Measurements from ENCODE around the gene TNFAIP2.

The TNFAIP2 gene

GRCh38 chr14:103122947-103123633 lies at the start of gene TNFAIP2:
TNFAIP2 (plus strand) TSS chr14:103123461; CDS start chr14:103126458, 2,997 bp downstream.
- no peak for DNase-seq

- DNase-seq, result no peak
These were observed 49.2 kb upstream of the TNFAIP2 start for GRCh38 chr14:103073876-103074728.

- DNase-seq, result no peak
These were observed 48.4 kb upstream of the TNFAIP2 start for GRCh38 chr14:103074729-103075367.

- DNase-seq, result peak; percentile 2
These were observed 44.9 kb upstream of the TNFAIP2 start for GRCh38 chr14:103078420-103078749.

GRCh38 chr14:103078860-103079587 lies 44.2 kb upstream of the TNFAIP2 start:
- DNase-seq, result no peak

- DNase-seq, result no peak
These were observed 41.3 kb upstream of the TNFAIP2 start for GRCh38 chr14:103081951-103082350.

- no peak for DNase-seq
These were observed 39.0 kb upstream of the TNFAIP2 start, which contains the start of gene LBHD2 for GRCh38 chr14:103084021-103084919. LBHD2 (plus strand) TSS chr14:103084210; CDS start chr14:103086013, 1,803 bp downstream.

- no peak for DNase-seq
These were observed 37.9 kb upstream of the TNFAIP2 start for GRCh38 chr14:103085106-103086091.

GRCh38 chr14:103086771-103087342 lies 36.4 kb upstream of the TNFAIP2 start:
- DNase-seq, result no peak

GRCh38 chr14:103087343-103087835 lies 35.9 kb upstream of the TNFAIP2 start:
- DNase-seq, result no peak

GRCh38 chr14:103088921-103089320 lies 34.3 kb upstream of the TNFAIP2 start:
- DNase-seq, result no peak

- no peak for DNase-seq
These were observed 33.6 kb upstream of the TNFAIP2 start for GRCh38 chr14:103089386-103090335.

- DNase-seq, result no peak
These were observed 32.7 kb upstream of the TNFAIP2 start for GRCh38 chr14:103090481-103091020.

GRCh38 chr14:103091041-103091882 lies 32.0 kb upstream of the TNFAIP2 start:
- DNase-seq, result no peak

- no peak for DNase-seq
These were observed 31.4 kb upstream of the TNFAIP2 start for GRCh38 chr14:103091883-103092222.

- no peak for DNase-seq
These were observed 29.3 kb upstream of the TNFAIP2 start for GRCh38 chr14:103093856-103094405.
